Stimulated activated CD4-positive, alpha-beta T cell treated with anti-CD3 and anti-CD28 coated beads, Interleukin-2, amount 100 ng/mL, for 24 hours (primary cell): ENCODE measurements around the gene DAPP1.
A peak's percentile ranks its signal among the peaks of the same experiment; 100 is the strongest.
"Not testable (repeated sequence)": the region's sequence is repeated elsewhere in the genome, so short reads cannot be mapped to it uniquely, and the experiment has no call there.

Source experiments
- DNase-seq, 2 donors: peaks; one replicate each; pipeline ENCODE4 v3.0.0-alpha.2; 2020

DAPP1 gene

DNA sequence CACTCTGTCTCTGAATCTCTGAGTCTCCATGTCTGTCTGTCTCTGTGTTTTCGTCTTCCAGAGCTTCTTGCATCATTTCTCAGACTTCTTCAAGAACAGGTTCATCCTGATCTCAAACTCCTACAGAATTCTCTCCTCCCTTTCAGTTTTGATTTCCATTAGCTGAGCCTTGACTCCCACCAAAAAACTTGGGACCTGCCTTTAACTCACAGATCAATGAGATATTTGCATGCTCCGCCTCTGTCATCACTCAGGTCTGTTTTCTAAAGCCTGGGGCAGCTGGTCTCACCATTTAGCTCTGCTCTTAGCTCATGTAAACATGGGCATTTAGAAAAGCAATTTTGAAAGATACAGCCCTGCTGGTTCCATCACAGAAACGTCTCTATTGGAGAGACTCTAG, 8.6 kb downstream of the DAPP1 start:
- no peak for DNase-seq

DNA sequence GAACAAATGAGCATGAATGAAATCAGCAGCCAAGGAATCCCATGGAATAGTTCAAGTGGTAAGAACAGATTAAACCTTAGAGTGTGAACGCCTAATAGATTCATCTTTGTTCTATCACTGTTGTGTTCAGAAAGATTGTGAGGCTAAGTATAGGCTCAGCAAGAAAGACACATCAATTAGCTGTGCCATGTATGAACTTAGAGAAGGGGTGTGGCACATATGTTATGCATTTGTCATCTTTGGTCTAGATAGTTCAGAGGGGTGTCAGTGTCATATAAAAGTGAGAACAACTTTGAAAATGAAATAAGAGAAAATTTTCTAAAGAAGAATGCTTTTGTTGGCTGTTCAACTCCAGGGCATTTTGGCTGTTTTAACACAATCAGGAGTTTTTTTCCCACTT, 9.4 kb downstream of the DAPP1 start:
- no peak for DNase-seq

DNA sequence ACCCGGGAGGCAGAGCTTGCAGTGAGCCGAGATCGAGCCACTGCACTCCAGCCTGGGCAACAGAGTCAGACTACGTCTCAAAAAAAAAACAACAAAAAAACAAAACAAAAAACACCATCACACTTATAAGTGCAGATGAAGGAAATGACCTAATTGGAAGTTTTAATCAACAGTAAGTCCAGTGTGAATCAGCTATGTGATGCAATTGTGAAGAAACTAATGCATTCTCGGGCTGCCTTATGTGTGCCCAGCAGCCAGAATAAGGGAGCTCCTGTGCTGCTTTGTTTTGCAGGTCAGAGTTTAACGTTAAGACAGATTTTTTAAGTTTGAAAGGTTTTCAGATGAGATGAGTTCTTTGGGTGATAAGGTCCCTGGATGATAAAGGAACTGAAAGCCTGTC, 10.8 kb downstream of the DAPP1 start:
- DNase-seq = no peak

DNA sequence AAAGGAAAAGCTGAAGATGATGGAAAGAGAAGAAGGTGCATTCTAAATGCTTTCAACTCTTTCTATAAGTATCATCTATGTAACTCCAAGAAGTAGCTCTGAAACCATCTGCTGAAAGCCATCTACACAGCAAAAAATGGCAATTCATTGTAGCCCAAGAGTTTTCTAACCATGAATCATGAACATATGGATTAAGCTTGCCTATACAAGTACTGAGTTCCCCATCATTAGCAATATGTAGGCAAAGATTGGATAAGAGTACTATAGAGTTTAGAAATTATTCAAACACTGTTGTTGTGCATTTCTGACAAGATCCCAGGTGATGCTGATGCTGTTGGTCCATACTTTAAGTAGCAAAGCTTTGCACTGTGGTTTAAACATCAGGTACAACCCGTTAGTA, 11.2 kb downstream of the DAPP1 start:
- no peak for DNase-seq

DNA sequence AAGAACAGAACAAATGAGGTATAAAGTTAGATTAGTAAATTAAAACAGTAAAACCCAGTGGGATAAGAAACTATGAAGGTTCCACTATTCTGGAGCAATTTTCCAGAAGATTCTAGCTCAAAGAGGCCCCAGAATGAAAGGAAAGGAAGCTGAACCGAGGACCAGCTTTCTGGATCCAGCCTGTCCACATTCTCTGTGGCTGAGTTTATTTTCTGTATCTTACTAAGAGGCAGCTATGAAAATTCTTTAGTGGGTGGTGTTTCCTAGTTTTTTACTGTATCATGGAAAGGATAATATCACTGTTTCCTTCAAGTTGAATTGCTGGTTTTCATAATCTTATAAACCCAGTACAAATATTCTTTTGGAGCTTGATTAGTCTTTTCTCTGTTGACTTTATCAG, 11.8 kb downstream of the DAPP1 start:
- no peak for DNase-seq

DNA sequence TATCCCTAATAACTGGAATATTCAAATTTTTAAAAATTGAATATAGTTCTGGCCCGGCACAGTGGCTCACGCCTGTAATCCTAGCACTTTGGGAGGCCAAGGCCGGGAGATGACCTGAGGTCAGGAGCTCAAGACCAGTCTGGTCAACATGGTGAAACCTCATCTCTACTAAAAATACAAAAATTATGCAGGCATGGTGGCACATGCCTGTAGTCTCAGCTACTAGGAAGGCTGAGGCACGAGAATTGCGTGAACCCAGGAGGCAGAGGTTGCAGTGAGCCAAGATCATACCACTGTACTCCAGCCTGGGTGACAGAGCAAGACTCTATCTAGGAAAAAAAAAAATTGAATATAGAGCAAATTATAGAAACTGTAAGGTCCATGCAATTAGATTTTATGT, 13.4 kb downstream of the DAPP1 start:
- DNase-seq = not testable (repeated sequence)

DNA sequence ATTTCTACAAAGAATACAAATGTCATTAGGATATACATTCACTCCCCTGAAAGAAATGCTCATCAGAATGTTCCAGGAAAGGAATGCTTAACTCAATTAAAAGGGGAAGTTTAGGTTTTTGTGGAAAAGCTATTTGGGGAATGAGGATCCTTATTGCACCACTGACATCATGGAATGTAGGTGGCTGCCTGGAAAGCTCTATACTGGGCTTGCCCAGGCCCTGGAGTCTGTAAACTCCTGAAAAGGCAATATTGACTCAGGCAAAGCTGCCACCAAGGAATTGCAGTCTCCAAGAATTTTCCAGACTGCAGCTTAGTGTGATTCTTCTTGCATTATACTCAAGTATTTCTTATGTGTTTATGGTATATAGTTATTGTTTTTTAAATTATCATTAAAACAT, 15.7 kb downstream of the DAPP1 start:
- no peak for DNase-seq

DNA sequence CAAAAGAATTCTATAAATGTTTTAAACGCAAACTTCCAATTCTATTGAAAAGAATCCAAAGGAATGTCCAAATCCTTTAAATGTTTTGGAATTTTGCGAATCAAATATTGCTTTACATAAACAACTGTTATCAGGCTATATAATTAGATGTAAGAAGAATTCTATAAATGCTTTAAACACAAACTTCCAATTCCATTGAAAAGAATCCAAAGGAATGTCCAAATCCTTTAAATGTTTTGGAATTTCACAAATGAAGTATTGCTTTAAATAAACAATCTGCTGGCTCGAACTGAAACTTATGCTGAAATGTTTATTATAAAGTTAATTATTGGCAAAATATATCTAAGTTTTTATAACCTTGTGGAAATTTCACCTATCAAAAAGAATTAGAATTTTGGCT, 16.1 kb downstream of the DAPP1 start:
- no peak for DNase-seq

DNA sequence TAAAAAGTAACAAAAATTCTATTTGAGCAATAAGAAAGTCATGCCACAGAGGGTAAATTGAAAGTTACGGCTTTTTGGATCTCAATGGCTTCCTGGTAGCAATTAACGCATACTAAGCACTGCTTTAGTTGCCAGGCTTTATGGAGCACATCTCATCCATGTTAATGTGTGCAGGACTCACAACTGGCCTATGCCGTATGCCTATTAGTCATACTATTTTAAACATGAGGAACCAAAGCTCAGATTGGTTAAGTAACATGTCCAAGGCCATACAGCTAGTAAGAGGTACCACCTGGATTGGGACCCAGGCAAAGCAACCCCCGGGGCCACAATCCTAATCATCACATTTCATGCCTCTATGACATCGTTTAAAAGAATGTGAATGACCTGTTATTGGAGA, 17.1 kb downstream of the DAPP1 start:
- no peak for DNase-seq

DNA sequence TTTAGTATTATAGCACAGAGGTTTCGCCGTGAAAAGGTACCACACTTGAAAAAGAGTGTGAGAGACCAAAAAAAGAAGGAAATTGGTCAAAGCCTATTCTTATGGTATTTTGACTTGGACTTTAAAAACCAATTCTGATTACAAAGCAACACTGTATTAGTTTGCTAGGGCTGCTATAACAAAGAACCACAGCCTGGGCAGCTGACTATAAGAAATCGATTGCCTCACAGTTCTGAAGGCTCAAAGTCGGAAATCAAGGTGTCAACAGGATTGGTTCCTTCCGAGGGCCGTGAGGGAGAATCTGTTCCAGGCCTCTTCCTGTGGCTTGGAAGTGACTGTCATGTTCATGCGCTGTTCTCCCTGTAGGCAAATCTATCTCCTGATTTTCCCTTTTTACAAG, 17.9 kb downstream of the DAPP1 start:
- no peak for DNase-seq

DNA sequence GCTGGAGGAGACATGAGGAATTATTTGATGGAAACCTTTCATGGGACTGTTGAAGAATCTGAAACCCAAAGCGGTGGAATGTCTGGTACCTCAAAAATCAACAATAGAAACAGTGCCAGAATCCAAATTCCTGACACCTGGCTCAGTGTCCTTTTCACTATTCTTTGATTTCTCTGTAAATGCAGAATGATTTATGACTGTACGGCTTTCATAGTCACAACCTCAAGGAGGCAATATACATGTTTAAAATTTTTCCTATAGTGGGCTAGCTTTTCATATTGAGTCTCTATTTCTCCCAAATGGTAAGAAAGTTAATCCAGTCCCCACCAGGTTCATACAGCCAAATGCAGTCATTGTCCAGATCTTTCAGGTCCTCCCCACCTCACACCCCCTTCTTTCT, 19.3 kb downstream of the DAPP1 start:
- no peak for DNase-seq

DNA sequence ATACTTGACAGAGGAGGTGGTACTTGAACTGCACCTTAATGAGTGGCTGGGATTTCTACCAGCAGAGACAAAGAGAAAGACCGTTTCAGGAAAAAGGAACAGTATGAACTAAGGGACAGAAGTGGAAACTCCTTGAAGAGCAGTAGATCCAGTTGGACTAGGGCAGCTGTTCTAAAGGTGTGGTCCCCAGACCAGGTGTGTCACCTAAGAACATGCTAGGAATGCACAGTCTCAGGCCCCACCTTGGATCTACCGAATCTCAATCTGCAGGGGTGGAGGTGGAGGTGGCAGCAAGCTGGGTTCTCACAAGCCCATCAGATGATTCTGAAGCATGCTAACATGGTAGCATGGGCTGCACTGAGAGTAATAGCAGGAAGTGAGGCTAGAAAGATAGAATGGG, 22.3 kb downstream of the DAPP1 start:
- DNase-seq = no peak

DNA sequence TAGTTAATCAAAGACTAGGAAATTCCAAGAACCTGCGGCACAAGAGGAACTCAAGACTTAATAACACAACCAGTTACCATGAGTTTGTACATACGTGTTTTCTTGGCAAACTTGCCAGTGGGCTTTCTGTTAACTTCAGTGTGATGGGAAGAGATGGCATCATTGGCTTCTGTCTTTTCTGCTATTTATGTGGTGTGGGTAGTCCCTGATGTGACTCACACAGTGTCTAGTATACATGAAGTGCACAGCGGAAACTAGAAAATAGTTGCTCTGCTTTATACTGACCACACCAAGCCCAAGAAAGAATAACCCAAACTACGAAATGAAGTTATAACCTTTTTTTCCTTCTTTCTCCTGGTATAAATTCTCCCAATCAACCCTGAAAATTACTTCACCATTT, 24.5 kb downstream of the DAPP1 start:
- DNase-seq = no peak

DNA sequence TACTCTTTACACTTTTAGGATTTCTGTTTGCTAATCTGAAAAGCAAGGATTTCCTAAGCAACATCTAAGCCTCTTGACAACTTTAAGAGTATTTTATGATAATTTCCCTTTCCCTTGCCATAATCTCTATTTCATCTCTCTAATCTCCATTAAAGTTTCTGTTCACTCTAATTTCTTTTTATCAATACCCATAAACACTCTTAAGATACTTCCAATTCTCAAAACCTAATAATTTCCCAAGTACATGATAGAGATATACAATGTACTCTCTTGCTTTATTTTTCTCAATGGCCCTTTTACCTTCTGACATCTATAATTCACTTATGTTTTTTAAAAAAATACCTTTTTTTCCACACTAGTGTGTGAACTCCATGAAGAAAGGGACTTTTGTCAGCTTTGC, 26.8 kb downstream of the DAPP1 start:
- DNase-seq = no peak

DNA sequence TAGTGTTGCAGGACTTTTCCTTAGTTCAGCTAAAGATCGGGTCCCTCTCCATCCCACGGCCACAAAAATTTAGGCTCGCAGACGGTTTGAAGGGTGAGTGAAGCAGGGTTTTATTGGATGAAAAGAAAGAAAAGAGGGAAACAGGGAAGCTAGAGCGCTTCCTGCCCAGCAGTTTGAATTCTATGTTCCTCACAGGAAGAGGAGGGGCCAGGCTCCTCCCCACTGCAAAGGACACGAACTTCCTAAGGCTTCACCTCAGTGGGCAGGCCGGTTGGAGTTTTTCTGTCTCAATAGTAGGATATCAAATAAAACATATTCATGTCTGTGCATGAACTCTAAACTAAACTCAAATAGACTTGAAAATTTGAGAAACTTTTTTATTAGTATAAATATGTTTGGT, 27.4 kb downstream of the DAPP1 start:
- no peak for DNase-seq

DNA sequence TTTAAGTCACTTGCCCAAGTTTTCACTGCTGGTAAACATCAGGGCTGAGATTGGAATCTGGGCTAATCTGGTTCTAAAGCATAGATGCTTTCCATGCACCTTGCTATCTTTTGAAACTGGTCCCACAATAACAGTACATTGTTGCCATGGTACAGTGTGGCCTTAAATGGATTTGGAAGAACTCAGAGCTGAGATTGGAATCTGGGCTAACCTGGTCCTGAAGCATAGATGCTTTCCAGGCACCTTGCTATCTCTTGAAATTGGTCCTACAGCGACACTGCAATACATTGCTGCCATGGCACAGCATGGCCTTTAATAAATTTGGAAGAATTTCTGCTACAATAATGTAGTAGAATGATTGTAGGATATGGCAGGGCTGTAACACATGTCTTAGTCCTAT, 28.6 kb downstream of the DAPP1 start:
- no peak for DNase-seq

DNA sequence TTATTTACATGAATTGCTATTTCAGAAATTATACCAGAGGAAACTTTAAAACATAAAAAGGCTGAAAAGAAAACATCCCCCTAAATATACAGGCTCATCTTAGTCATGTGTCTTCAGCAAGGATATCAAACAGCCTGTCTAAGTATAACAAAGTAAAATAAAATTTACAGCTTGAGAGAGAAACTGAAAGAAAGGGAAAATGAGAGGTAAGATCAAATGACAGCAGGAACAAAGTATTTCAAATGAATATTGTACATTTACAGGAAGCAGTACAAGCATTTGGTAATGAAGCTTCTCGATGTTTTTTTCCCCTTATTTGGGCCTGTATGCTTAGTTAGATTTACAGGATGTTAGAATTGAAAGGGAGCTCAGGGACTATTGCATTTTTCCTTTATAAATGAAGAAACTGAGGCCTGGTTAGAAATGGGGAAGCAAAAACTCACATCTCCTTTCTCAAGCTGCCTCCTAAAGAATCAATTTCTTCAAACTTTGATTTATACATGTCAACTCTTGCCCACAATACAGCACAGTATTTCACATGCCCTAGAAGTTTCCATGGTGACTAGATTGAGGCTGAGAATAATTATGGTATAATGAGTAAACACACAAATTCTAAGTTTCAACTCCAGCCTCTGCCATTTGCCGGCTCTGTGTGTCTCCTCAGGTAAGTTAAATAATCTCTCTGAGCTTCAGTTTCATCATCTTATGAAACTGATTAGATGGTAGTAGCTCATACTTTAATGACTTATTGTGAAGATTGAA, 29.3 kb downstream of the DAPP1 start:
- DNase-seq = peak in 1 of 2 donors; percentile 15

DNA sequence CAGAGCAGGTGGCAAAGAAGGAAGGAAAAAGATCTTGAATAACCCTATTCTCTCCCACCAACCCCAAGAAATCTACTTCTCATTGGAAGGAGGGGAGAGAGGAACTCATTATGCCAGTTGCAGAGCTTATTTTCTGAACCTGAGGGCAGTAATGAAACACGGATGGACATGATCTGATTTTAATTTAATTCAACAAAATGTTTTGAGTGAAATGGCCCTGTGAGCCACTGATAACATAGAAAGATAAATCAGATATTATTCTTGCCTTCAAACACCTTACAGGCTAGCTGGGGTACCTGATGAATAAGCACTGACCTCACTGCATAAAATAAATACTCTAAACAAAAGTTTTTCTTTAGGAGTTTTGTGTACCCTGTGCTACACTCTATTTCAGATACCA, 30.3 kb downstream of the DAPP1 start:
- no peak for DNase-seq

DNA sequence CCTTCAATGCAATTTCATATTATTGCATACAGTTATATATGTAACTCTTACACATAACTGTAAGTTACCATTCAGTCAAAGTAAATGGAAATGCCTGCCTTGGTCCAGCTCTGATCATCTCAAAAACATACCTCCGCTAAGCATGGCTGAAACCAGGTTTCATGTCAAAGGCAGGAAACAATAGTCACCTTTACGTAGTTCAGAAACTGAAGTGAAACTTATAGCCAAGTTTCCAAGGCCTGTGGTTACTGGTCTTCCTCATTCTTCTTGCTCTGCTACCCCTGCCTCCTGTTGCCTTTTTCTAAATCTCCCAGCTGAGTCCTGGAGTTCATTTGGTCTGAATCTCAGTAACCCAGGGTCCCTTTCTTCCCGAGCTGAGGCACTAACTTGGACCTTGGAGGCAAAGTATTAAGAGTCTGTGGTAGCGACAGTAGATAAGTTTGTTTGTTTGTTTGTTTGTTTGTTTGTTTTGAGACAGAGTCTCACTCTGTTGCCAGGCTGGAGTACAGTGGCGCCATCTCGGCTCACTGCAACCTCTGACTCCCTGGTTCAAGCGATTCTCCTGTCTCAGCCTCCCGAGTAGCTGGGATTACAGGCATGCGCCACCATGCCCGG, 30.8 kb downstream of the DAPP1 start:
- DNase-seq = peak in 1 of 2 donors; percentile 24

DNA sequence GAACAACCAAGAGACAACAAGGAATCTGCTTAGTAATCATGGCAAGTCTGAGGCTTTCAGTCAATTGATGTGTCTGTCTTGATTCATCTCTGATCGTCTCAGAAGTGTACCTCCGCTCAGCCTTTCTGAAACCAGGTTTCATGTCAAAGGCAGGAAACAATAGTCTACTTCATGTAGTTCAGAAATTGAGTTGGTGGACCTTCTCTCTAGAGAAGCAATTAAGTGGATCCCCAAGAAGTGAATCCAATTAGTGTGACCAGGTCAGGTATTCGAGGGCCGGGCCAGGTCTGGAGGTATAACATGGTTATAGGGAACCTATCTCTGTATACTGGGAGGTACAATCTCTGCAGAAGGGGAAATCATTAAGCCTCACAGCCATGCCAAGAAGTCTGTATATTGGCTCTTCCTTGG, 32.0 kb downstream of the DAPP1 start:
- peak; percentile 16 to 45 for DNase-seq

DNA sequence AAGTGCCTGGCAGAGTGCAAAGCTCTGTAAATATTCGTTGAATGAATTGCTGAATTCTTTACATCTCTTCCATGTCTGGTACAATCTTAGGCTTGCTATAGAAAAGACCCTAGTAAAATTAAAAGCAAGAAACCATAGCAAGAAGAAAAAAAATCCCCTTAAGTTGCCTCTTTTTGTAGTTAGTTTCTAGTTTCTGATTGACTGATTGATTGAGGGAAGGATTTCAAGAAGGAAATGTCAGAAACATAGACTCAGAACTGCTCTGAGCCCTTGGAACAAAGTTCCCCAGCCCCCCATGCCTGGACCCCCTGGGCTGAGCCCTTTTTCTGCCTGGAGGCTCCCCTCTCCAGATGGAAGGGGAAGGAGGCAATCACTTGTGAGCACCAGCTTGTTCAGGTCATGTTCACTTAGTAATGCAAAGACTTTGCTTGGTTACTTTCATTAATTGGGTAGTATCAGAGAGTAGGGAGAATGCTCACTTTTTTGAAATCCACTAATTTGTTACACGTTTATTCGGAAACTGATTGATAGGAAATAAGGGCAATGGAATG, 35.6 kb downstream of the DAPP1 start:
- DNase-seq = no peak

DNA sequence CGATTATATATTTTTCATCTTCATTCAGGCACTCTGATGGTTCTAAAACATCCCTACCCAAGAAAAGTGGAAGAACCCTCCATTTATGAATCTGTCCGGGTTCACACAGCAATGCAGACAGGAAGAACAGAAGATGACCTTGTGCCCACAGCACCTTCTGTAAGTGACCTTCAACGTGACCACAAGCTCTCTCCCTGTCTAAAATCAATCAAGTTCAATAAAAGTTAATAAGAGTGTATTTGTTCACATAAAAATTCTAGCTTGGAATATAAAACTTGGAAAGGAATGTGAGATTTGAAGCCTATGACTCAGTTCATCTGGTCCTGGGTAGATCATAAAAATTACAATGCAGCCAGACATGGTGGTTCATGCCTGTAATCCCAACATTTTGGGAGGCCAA, 36.6 kb downstream of the DAPP1 start:
- DNase-seq = no peak

DNA sequence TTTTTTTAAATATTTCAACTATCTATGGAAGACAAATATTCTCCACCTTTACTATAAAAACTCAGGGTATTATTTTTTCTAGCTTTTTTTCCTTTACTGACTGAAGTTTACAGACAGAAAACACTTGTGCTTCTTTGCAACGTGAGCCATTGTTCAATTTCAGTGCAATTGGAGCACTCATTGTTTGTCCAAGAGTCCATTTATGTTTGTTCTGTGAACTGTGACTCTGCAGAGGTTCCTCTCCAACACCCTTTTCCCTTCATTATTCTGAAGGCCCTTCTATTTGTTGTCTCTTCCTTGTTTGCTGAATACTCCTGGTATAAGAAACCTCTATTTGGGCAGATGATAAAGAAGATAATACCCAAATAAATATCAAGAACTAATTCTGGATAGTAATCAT, 37.4 kb downstream of the DAPP1 start:
- DNase-seq = no peak

DNA sequence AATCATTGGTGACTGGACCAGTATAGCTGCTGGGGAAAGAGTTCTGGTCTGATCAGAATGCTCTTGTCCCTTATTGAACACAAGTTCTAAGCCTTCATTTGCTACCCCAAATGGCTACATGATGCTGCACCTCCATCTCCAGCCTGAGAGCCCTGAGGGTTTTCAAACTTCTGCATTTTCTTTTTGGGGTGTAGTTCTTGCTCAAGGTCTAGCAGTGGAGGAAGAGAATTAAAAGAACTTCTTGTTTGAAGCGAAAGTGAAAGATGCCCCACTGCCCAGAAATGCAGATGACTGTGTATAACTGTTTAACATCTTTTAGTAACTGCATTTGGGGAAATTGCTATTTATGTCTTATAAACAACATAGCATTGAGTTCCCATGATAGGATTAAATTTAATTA, 39.1 kb downstream of the DAPP1 start:
- no peak for DNase-seq

DNA sequence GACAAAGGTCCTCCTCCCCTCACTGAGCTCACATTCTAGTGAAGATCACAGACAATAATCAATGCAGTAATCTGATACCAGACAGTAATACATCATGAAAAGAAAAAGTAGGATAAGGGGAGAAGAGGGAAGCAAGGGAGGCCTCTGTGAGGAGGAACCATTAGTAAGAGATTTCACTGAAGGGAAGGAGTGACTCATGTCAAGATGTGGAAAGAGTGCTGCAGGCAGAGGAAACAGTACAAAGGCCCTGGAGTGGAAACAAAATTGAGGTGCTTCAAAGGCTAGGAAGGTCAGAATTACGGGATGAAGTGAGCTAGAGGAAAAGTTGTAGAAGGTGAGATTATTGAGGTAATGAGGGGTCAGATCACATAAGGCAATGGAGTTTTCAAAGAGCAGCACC, 39.5 kb downstream of the DAPP1 start:
- DNase-seq = no peak
